Retinal pigment epithelial cell (primary cell): ENCODE measurements around the gene HS6ST3.
"Not testable (repeated sequence)": the region's sequence is repeated elsewhere in the genome, so short reads cannot be mapped to it uniquely, and the experiment has no call there.

Source experiments
- DNase-seq: peaks from one replicate; pipeline ENCODE4 v3.0.0-alpha.2; 2010; ENCODE audit warnings: low read depth
- H3K4me3 ChIP-seq: 2 replicates; pipeline ENCODE4 v1.5.1; 2011; ENCODE audit warnings: mild to moderate bottlenecking, low read length, control low read depth, moderate library complexity
- CTCF ChIP-seq: conservative IDR thresholded peaks from 2 replicates; pipeline ENCODE4 v1.5.1; 2011; ENCODE audit warnings: low read depth, low read length, control low read depth, inconsistent platforms

The HS6ST3 gene

DNA sequence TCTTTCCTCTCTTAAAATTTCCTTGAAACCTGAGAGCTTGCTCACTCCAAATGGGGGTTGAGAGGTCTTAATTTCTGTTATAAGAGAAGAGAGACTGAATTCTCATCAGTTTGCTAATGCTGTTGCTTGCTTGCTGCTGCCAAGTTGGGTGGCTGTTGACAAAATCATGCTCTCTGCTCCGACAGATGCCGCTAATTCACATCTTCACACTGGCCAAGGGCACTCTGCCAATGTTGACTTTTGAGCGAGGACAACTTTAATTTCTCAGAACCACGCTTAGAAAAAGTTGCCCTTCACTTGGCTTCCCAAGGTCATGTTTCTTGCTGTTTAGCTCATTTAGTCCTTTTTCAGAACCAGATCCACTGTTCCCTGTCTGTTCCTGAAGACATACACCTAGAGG, 402.9 kb downstream of the HS6ST3 start:
- no peak for DNase-seq
- TF ChIP-seq CTCF = no peak
- H3K4me3 ChIP-seq = no peak overlapping the region

- no peak overlapping the region for H3K4me3 ChIP-seq
- TF ChIP-seq CTCF = no peak
- no peak for DNase-seq
Measured at GRCh38 chr13:96499656-96500055, 409.7 kb downstream of the HS6ST3 start.

- no peak for DNase-seq
- H3K4me3 ChIP-seq = no peak overlapping the region
Measured at GRCh38 chr13:96500953-96501352, 411.0 kb downstream of the HS6ST3 start.

DNA sequence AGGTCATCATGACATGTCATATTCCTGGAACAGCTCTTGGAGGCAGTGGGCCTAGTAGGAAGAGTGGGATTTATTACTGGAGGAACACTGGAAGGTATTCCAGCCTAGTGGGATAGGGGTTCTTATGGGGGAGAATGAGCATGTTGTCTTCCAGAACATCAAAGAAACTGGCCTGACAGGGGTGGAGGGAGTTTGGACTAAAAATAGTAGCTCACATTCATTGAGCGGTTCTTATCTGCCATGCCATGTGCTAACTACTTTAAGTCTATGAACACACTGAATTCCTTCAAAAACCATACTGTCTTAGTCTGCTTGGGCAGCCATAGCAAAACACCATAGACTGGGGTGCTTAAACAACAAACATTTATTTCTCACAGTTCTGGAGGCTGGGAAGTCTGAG, 413.6 kb downstream of the HS6ST3 start:
- no peak overlapping the region for H3K4me3 ChIP-seq
- no peak for TF ChIP-seq CTCF
- no peak for DNase-seq

More at GRCh38 chr13:96500953-96501352, 411.0 kb downstream of the HS6ST3 start:
- TF ChIP-seq CTCF = no peak

DNA sequence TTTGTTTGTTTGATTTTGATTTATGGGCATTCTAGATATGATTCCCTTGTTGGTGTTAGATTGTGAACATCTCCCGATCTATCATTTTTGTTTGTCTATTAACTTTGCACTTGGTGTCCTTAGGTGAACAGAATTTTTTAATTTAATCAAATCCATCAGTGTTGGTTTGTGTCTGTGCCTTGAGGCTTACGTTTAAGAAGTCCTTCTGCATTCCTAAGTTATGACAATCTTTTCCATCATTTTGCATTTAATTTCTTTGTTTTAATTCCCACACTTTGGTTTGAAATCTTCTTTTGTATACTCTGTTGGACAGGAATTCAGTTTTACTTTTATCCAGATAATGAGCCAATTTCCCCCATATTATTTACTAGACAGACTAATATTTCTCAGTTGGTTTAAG, 421.7 kb downstream of the HS6ST3 start:
- no peak for TF ChIP-seq CTCF
- H3K4me3 ChIP-seq = no peak overlapping the region
- no peak for DNase-seq

GRCh38 chr13:96519380-96519779, 429.5 kb downstream of the HS6ST3 start:
- H3K4me3 ChIP-seq = no peak overlapping the region
- no peak for DNase-seq
- TF ChIP-seq CTCF = no peak

DNA sequence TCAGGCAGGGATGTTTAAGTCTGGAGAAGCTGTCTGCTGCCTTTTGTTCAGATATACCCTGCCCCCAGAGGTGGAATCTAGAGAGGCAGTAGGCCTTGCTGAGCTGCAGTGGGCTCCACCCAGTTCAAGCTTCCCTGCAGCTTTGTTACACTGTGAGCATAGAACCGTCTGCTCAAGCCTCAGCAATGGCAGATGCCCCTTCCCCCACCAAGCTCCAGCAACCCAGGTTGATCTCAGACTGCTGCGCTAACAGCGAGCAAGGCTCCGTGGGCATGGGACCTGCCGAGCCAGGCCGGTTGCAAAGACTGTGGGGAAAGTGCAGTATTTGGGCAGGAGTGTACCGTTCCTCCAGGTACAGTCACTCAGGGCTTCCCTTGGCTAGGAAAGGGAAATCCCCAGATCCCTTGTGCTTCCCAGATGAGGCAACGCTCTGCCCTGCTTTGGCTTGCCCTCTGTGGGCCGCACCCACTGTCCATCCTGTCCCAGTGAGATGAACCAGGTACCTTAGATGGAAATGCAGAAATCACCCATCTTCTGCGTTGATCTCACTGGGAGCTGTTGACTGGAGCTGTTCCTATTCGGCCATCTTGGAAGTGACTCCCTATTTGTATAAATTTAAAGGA, 434.6 kb downstream of the HS6ST3 start:
- not testable (repeated sequence) for H3K4me3 ChIP-seq

GRCh38 chr13:96525715-96526114, 435.8 kb downstream of the HS6ST3 start:
- no peak for TF ChIP-seq CTCF
- no peak for DNase-seq
- H3K4me3 ChIP-seq = no peak overlapping the region

More for the DNA sequence above, 434.6 kb downstream of the HS6ST3 start:
- not testable (repeated sequence) for DNase-seq
